GM10266 (cell line): ENCODE measurements around the gene AJM1.

Source experiments
- DNase-seq: peaks from one replicate; pipeline ENCODE4 v3.0.0; 2012; ENCODE audit errors: extremely low spot score
- TF ChIP-seq, protein P1 (sequence below): IDR thresholded peaks from 2 replicates; pipeline ENCODE4 v1.5.1; 2012; ENCODE audit warnings: mild to moderate bottlenecking, low read depth; ENCODE audit not compliant: control insufficient read depth, insufficient read depth; ENCODE audit errors: missing control alignments

Gene AJM1

GRCh38 chr9:136825295-136826187, 16.7 kb upstream of the AJM1 start:
- DNase-seq, result no peak
- TF ChIP-seq, protein P1, sequence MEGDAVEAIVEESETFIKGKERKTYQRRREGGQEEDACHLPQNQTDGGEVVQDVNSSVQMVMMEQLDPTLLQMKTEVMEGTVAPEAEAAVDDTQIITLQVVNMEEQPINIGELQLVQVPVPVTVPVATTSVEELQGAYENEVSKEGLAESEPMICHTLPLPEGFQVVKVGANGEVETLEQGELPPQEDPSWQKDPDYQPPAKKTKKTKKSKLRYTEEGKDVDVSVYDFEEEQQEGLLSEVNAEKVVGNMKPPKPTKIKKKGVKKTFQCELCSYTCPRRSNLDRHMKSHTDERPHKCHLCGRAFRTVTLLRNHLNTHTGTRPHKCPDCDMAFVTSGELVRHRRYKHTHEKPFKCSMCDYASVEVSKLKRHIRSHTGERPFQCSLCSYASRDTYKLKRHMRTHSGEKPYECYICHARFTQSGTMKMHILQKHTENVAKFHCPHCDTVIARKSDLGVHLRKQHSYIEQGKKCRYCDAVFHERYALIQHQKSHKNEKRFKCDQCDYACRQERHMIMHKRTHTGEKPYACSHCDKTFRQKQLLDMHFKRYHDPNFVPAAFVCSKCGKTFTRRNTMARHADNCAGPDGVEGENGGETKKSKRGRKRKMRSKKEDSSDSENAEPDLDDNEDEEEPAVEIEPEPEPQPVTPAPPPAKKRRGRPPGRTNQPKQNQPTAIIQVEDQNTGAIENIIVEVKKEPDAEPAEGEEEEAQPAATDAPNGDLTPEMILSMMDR, result no peak

DNA sequence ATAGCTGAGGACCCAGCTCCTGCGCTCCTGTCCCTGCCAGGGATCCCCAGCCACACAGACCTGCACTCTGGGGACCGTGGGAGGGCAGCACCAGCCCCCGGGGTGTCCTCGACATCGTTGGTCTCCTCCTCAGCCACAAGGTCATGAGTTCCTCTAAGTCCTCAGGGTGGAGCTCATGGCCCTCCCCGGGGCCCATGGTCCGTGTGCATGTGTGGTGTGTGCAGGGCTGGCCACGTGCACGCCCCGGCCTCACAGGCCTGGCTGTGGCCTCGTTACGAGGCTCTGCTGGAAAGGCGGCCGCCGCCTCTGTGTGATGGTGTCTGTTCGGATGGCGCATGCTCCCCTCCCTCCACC, 16.1 kb upstream of the AJM1 start:
- no peak for DNase-seq
- TF ChIP-seq, protein P1, result no peak

GRCh38 chr9:136826703-136827582, 15.3 kb upstream of the AJM1 start:
- TF ChIP-seq, protein P1, result no peak

DNA sequence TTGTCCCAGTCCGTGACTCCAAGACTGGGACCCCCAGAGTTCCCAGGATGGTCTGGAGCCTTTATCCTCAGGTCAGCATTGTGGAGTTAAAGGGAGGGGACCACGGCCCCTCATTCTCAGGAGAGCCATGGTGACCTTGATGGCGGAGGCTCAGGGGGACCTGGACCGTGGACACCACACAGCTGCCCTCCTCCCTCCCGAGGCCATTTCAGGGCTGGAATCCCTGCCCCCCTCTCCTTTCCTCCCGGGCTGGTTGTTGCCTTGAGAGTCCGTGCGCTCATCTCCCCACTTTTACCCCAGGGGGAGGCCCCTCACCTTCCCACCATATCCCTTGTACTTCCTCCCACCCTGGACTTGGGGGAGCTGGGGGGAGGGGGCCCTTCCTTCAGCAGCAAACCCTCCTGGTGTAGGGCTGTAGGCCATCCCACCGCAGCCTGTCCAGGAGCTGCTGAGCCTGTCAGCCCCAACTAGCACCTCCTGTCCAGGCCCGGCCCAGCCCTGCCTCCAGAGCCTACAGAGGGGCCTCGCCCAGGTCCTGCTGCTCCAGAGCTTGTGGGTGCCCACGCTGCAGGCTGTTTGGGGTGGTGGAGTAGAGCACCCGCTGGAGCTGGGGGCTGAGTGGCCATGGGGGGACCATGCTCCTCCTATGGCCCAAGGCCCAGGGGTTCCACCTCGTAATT, 14.3 kb upstream of the AJM1 start:
- TF ChIP-seq, protein P1, result no peak
- no peak for DNase-seq

More at GRCh38 chr9:136826703-136827582, 15.3 kb upstream of the AJM1 start:
- DNase-seq, result no peak

DNA sequence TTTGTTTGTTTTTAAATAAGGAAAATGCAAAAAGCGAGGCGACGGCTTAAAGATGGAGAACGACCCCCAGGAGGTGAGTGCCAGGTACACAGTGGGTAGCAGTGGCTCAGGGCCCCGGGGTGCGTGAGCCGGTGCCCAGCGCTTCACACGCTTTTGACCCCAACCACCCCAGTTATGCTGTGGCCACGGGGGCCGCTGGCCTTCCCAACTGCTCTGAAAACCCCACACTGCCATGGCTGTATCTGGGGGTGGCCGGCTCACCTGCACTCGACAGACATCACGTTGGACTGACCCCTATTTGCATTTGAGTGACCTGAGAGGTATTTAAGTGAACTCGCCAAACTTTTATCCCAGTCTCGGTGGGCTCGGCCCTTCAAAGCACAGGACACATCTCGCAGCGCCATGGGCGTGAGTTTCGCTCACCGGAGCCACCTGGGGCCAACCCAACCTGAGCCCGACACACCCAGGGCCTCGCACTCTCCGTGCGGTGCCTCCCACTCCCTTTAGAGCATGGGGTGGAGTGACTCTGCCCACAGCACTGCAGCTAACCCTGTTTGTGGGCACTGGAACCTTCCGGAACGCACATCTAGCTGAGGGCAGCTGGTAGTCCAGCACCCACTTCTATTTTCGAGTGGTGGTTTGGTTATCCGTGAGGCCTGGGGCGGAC, 13.7 kb upstream of the AJM1 start:
- TF ChIP-seq, protein P1, result no peak
- no peak for DNase-seq

DNA sequence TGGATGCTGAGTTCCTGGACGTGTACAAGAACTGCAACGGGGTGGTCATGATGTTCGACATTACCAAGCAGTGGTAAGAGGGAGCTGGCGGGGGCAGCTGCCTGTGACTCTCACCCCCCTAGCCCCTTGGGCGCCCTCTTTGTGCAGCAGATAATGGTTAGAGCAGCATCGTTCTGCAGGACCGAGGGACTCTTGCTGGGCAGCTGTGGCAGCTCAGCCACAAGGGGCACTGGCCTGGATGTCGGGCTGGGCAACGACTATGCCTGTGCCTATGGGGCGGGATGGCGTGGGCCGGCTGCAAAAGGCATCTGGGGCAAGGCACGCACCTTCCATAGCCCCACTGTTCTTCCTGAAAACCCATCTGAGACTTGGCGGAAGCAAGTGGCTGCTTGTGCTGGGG, 12.9 kb upstream of the AJM1 start:
- no peak for DNase-seq
- TF ChIP-seq, protein P1, result no peak
